ENCODE data around the gene CRISPLD2.

DNA sequence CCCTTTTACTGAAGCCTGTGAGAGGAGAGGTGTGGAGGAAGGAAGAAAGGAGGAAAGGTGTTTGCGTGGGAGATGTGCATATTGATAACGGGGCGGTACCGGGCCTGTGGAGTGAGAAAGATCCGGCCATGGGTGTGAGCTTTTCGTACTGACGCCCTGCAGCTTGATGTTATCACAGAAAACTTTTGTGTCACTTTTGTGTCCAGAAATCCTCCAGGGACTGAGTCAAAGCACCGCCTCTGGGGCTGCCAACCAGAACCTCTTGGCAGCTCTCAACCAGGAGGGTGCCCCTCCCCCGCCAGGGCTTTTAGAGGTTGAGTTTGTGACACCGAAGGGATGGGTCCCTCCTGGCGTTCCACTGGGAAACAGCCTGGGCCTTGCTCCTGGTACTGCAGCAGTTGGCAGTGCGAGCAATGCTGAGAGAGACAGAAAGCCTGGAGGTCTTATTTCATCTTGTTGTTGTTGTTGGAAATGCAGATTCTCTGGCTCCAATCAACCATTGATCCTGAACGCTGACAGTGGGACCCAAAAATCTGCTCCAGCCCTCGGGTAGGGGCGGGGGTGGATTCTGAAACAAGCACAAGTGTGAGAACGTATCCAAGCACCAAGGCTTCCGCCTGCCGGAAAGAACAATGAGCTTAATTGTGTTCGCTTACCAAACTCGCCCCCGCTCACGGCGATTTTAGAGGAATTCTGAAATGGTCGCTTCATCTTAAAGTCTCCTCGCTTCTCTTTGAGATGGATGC is 65.0 kb downstream of the CRISPLD2 start:
- TF ChIP-seq, protein P1, sequence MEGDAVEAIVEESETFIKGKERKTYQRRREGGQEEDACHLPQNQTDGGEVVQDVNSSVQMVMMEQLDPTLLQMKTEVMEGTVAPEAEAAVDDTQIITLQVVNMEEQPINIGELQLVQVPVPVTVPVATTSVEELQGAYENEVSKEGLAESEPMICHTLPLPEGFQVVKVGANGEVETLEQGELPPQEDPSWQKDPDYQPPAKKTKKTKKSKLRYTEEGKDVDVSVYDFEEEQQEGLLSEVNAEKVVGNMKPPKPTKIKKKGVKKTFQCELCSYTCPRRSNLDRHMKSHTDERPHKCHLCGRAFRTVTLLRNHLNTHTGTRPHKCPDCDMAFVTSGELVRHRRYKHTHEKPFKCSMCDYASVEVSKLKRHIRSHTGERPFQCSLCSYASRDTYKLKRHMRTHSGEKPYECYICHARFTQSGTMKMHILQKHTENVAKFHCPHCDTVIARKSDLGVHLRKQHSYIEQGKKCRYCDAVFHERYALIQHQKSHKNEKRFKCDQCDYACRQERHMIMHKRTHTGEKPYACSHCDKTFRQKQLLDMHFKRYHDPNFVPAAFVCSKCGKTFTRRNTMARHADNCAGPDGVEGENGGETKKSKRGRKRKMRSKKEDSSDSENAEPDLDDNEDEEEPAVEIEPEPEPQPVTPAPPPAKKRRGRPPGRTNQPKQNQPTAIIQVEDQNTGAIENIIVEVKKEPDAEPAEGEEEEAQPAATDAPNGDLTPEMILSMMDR (IDR thresholded peaks at IDR 0.05): no peak
- no peak for TF ChIP-seq ZFX (IDR thresholded peaks at IDR 0.05; ENCODE audit: borderline replicate concordance)

All from 22Rv1 (cell line).